ENCODE results near the gene CCL23.

GRCh38 chr17:35968520-35969054, 49.2 kb downstream of the CCL23 start:
- TF ChIP-seq CTCF (IDR thresholded peaks at IDR 0.05 in 8 of 11, conservative IDR thresholded peaks at IDR 0.05 in 3 of 11) (no peak), POLR2A (IDR thresholded peaks at IDR 0.05) (no peak), POLR2AphosphoS5 (IDR thresholded peaks at IDR 0.05) (no peak)

Measured in spleen (tissue), 7 donors.